Adrenal gland (tissue), 19 donors: ENCODE measurements around the gene TPGS1. TPM values are rescaled to one million over a fixed set of nuclear protein-coding genes. Genes with fewer than 3 reads are reported as not detected.
A peak's percentile ranks its signal among the peaks of the same experiment; 100 is the strongest.

Experiments
- DNase-seq, 7 donors: peaks; one replicate each; pipeline ENCODE4 v3.0.0-alpha.2; 2019 to 2020
- H3K27ac ChIP-seq, 5 donors: fragments of 200-600 bp; sonication (generic) in 4 of 5; 1 replicate in 3 of 5; 2 replicates in 2 of 5; pipeline versions ENCODE4 v1.5.1 to v1.8.0; 2016 to 2020; ENCODE audit warnings: mild to moderate bottlenecking in 1 of 5
- H3K27me3 ChIP-seq: fragments of 200-600 bp; 2 replicates; pipeline ENCODE4 v1.8.0; 2021
- H3K36me3 ChIP-seq, 2 donors: fragments of 200-600 bp; replicated peaks in 1 of 2; 1 replicate in 1 of 2; 2 replicates in 1 of 2; pipeline versions ENCODE4 v1.5.1 to v1.8.0; 2018 to 2022
- H3K4me1 ChIP-seq, 2 donors: fragments of 200-600 bp; replicated peaks in 1 of 2; 1 replicate in 1 of 2; 2 replicates in 1 of 2; pipeline versions ENCODE4 v1.5.1 to v1.8.0; 2018 to 2021
- H3K4me3 ChIP-seq, 4 donors: fragments of 200-600 bp; sonication (generic) in 3 of 4; one replicate each; pipeline ENCODE4 v1.5.1; 2016 to 2018
- H3K9me3 ChIP-seq, 3 donors: fragments of 200-600 bp; sonication (generic) in 1 of 3; replicated peaks in 1 of 3; 1 replicate in 2 of 3; 2 replicates in 1 of 3; pipeline versions ENCODE4 v1.5.1 to v1.8.0; 2016 to 2021
- CTCF ChIP-seq, 6 experiments: fragments of 450-650 bp in 4 of 6; fragments of 200-600 bp in 2 of 6; sonication (generic) in 1 of 6; IDR thresholded peaks; 1 replicate in 5 of 6; 2 replicates in 1 of 6; pipeline versions ENCODE4 v1.5.1 to v1.8.0; 2016 to 2021; ENCODE audit warnings: antibody characterized with exemption in 6 of 6, mild to moderate bottlenecking in 2 of 6, moderate library complexity in 1 of 6
- POLR2A ChIP-seq, 2 donors: fragments of 450-650 bp; IDR thresholded peaks; one replicate each; pipeline ENCODE4 v1.6.1; 2017; ENCODE audit warnings: antibody characterized with exemption in 2 of 2, mild to moderate bottlenecking in 2 of 2, moderate library complexity in 1 of 2
- WGBS, 4 donors: extraction: QIAGEN DNeasy Blood & Tissue Kit in 2 of 4; methylation state at CpG; one replicate each; pipeline versions ENCODE4 v1.1.5 to v1.1.7; 2013 to 2017; 5-methylcytosine and 5-hydroxymethylcytosine counted together
- intact Hi-C, 2 donors: fragments of 100-400 bp; cut with DNase I; formaldehyde crosslinking; loops; one replicate each; pipeline versions ENCODE4 v1.14.1 to v1.15.0; 2022 to 2023
- long read RNA-seq, 10 donors: library from polyadenylated mRNA in 3 of 10; unstranded in 2 of 10; stranded (forward) in 1 of 10; transcript quantifications; one replicate each; pipeline ENCODE4 v2.0.0 and lab custom pipeline, GENCODE V29; 2021 to 2026
- polyA plus RNA-seq, 3 donors: library from polyadenylated mRNA; stranded (reverse); fragments of 200-250 nt in 2 of 3; fragments of 350-450 nt in 1 of 3; fragmentation: Illumina TruSeq in 1 of 3; extraction: RNeasy Lipid Tissue Mini Kit (QIAGEN cat#74804) in 1 of 3; gene quantifications; one replicate each; pipeline ENCODE4 v1.2.3, GENCODE V29; 2013 to 2014
- total RNA-seq, 9 donors: library from RNA; depleted of rRNA in 4 of 9; stranded (reverse); fragments of >200 nt in 4 of 9; fragments of 120-200 nt in 1 of 9; fragmentation: NEBNext Ultra II Directional in 1 of 9; extraction: Animal tissue kit (Norgen Biotek cat#: 25700) in 1 of 9; gene quantifications; one replicate each; pipeline versions ENCODE4 v1.1.0 to v1.2.4, GENCODE V29; 2013 to 2023
- donor health status: healthy with polysubstance abuse.
- donor health status: Bipolar disorder and iron deficiency.
- donor health status: DM: yes; HTN: yes; CAD: no.
- donor health status: DM: no; HTN: no; CAD: no.
- donor health status: DM: no; HTN: no; CAD: no.
- donor health status: DM: yes; HTN: yes; CAD: no.

TPGS1 gene
- 100 to 1,000 TPM in 2 of 9 donors, 10 to 100 TPM in 7; 17.9 to 123 (median 39.9) TPM for total RNA-seq
- 10 to 100 TPM in 2 of 3 donors, under 1 TPM in 1; 0.07 to 43.6 (median 33.5) TPM for polyA plus RNA-seq
- long read RNA-seq, donor 1, transcript TPGS1-201 (2 exons, 1,114 nt), result major isoform, 12 of 12 reads
- long read RNA-seq, donor 1, partial matches to known transcripts, result 0 of 12 reads
- long read RNA-seq, donor 1, other reads (novel, unspliced or antisense), result 0 of 12 reads
- long read RNA-seq, donor 2, transcript TPGS1-201 (2 exons, 1,114 nt), result major isoform, 7 of 10 reads
- long read RNA-seq, donor 2, partial matches to known transcripts, result 0 of 10 reads
- long read RNA-seq, donor 2, other reads (novel, unspliced or antisense), result 0 of 10 reads
- long read RNA-seq, donor 3, transcript TPGS1-201 (2 exons, 1,114 nt), result major isoform, 14 of 16 reads
- long read RNA-seq, donor 3, partial matches to known transcripts, result 0 of 16 reads
- long read RNA-seq, donor 3, other reads (novel, unspliced or antisense), result 0 of 16 reads
- long read RNA-seq, donor 4, transcript TPGS1-201 (2 exons, 1,114 nt), result major isoform, 8 of 10 reads
- long read RNA-seq, donor 4, partial matches to known transcripts, result 0 of 10 reads
- long read RNA-seq, donor 4, other reads (novel, unspliced or antisense), result 1 of 10 reads
- long read RNA-seq, donor 5, transcript TPGS1-201 (2 exons, 1,114 nt), result major isoform, 97 of 98 reads
- long read RNA-seq, donor 5, partial matches to known transcripts, result 0 of 98 reads
- long read RNA-seq, donor 5, other reads (novel, unspliced or antisense), result 1 of 98 reads
- long read RNA-seq, donor 6, partial matches to known transcripts, result 0 of 2 reads
- long read RNA-seq, donor 6, other reads (novel, unspliced or antisense), result 0 of 2 reads
- long read RNA-seq, donor 7, transcript TPGS1-201 (2 exons, 1,114 nt), result major isoform, 7 of 7 reads
- long read RNA-seq, donor 7, partial matches to known transcripts, result 0 of 7 reads
- long read RNA-seq, donor 7, other reads (novel, unspliced or antisense), result 0 of 7 reads
- long read RNA-seq, donor 8, transcript TPGS1-201 (2 exons, 1,114 nt), result major isoform, 20 of 21 reads
- long read RNA-seq, donor 8, partial matches to known transcripts, result 0 of 21 reads
- long read RNA-seq, donor 8, other reads (novel, unspliced or antisense), result 0 of 21 reads
- long read RNA-seq, donor 9, transcript TPGS1-201 (2 exons, 1,114 nt), result major isoform, 9 of 9 reads
- long read RNA-seq, donor 9, partial matches to known transcripts, result 0 of 9 reads
- long read RNA-seq, donor 9, other reads (novel, unspliced or antisense), result 0 of 9 reads
- long read RNA-seq, donor 10, transcript TPGS1-201 (2 exons, 1,114 nt), result major isoform, 14 of 14 reads
- long read RNA-seq, donor 10, partial matches to known transcripts, result 0 of 14 reads
- long read RNA-seq, donor 10, other reads (novel, unspliced or antisense), result 0 of 14 reads

GRCh38 chr19:507286-508203 lies at the start of gene TPGS1:
Gene TPGS1, plus strand, starts transcription at chr19:507497. Its CDS starts 10 bp downstream, at chr19:507507.
- DNase-seq, result peak in 6 of 7 donors; percentile 69 to 78 (median 72)
- Histone ChIP-seq H3K9me3 (no peaks in the 10 kb centered on the region), H3K36me3 (no peaks in the 10 kb centered on the region), H3K27me3 (no peaks in the 10 kb centered on the region), H3K4me3 (peak within 1 kb of the TSS; percentile 68 to 98 (median 86)), H3K27ac (peak within 1 kb of the TSS; percentile 51 to 92 (median 89)), H3K4me1 (peaks cover 9 to 29% of the 10 kb centered on the region in 2 donors)
- intact Hi-C loops, result no loop called here
- peak in 1 of 2 donors; percentile 28 for TF ChIP-seq POLR2A (IDR thresholded peaks at IDR 0.05)
- TF ChIP-seq CTCF (IDR thresholded peaks at IDR 0.05), result peak in 2 of 6 experiments; percentile 6 to 32
- WGBS, 4 donors, result 0 to 1% (median 0%) methylated on average over 8 to 81 of the region's 81 CpGs

- H3K4me3 ChIP-seq, result no peak overlapping the region
- WGBS, 4 donors, result 90 to 99% (median 96%) methylated on average over 29 to 30 of the region's 30 CpGs
- no peak for DNase-seq
- no peaks in the 10 kb centered on the region for H3K36me3 ChIP-seq
- TF ChIP-seq CTCF (IDR thresholded peaks at IDR 0.05) (no peak), POLR2A (IDR thresholded peaks at IDR 0.05) (no peak)
- no peaks in the 10 kb centered on the region for H3K9me3 ChIP-seq
- intact Hi-C loops, result no loop called here
- no peak overlapping the region for H3K27ac ChIP-seq
- H3K27me3 ChIP-seq, result no peaks in the 10 kb centered on the region
- peaks cover 12 to 13% of the 10 kb centered on the region in 2 donors for H3K4me1 ChIP-seq
Measured at GRCh38 chr19:457636-458035, 49.7 kb upstream of the TPGS1 start.

GRCh38 chr19:458091-459042 lies 48.9 kb upstream of the TPGS1 start:
- intact Hi-C loops, result no loop called here
- DNase-seq, result no peak
- Histone ChIP-seq H3K4me1 (peaks cover 12 to 13% of the 10 kb centered on the region in 2 donors), H3K27me3 (no peaks in the 10 kb centered on the region), H3K27ac (no peak overlapping the region), H3K36me3 (no peaks in the 10 kb centered on the region), H3K4me3 (no peak overlapping the region), H3K9me3 (no peaks in the 10 kb centered on the region)
- TF ChIP-seq POLR2A (IDR thresholded peaks at IDR 0.05) (no peak), CTCF (IDR thresholded peaks at IDR 0.05) (no peak)
- WGBS, 4 donors, result 94 to 97% (median 94%) methylated on average over 50 to 89 of the region's 89 CpGs
